ENCODE measurements around the gene PKD2. TPM values are rescaled to one million over a fixed set of nuclear protein-coding genes. Genes with fewer than 3 reads are reported as not detected.

The PKD2 gene
- total and polyA plus RNA-seq, 2 of the 4 experiments (the other 2 are of a cell fraction): 43.8 to 51.3 TPM

GRCh38 chr4:88010966-88011365 is 3.5 kb downstream of the PKD2 start:
- TF ChIP-seq FOS (IDR thresholded peaks at IDR 0.05; ENCODE audit: low read depth, low read length) (no peak), MAZ (IDR thresholded peaks at IDR 0.05; ENCODE audit: borderline replicate concordance, low read depth, low read length) (no peak), USF2 (IDR thresholded peaks at IDR 0.05; ENCODE audit: low read depth, low read length) (no peak), CHD1 (IDR thresholded peaks at IDR 0.05; ENCODE audit: low read depth, low read length) (no peak), RAD21 (IDR thresholded peaks at IDR 0.05; ENCODE audit: low read length) (no peak), MAFK (IDR thresholded peaks at IDR 0.05; ENCODE audit: low read depth, low read length) (no peak), MXI1 (IDR thresholded peaks at IDR 0.05; ENCODE audit: borderline replicate concordance, low read depth, low read length) (no peak), CEBPB (IDR thresholded peaks at IDR 0.05; ENCODE audit: low read depth, low read length) (no peak), NFE2L2 (IDR thresholded peaks at IDR 0.05; ENCODE audit: low read depth, low read length) (no peak), ELK1 (IDR thresholded peaks at IDR 0.05; ENCODE audit: borderline replicate concordance, low read depth, low read length) (no peak), RCOR1 (IDR thresholded peaks at IDR 0.05; ENCODE audit: insufficient replicate concordance, low read length) (no peak), CTCF (conservative IDR thresholded peaks at IDR 0.05; ENCODE audit: low read depth, low read length) (no peak), BHLHE40 (IDR thresholded peaks at IDR 0.05; ENCODE audit: low read depth, low read length) (no peak), RFX5 (IDR thresholded peaks at IDR 0.05; ENCODE audit: low read depth, low read length) (no peak), SMC3 (IDR thresholded peaks at IDR 0.05; ENCODE audit: low read depth, low read length) (no peak), POLR2A (IDR thresholded peaks at IDR 0.05; ENCODE audit: low read depth, low read length) (no peak)
- ATAC-seq (ENCODE audit: low read depth) (no peak), DNase-seq (peak; percentile 42)
- Histone ChIP-seq H2AK5ac (ENCODE audit: low read depth, low read length) (peak overlapping the region; percentile 41; the same call in 1 of the 2 replicates), H3K4me1 (ENCODE audit: control insufficient read depth, insufficient read depth, low read length) (peaks cover 16% of the 10 kb centered on the region), H3K36me3 (ENCODE audit: control insufficient read depth, insufficient read depth, low read length) (no peaks in the 10 kb centered on the region), H2AFZ (replicated peaks; ENCODE audit: low read length, poor library complexity) (no peak overlapping the region), H3K27me3 (ENCODE audit: control insufficient read depth, insufficient read depth, low read length) (no peaks in the 10 kb centered on the region), H4K8ac (ENCODE audit: low read depth in 2 of 2, low read length in 2 of 2) (peak overlapping the region; percentile 4 to 13; a peak in 2 of 4 replicates), H2BK5ac (ENCODE audit: low read depth, low read length, poor library complexity, severe bottlenecking) (peak overlapping the region; percentile 41), H4K91ac (ENCODE audit: insufficient read depth, low read depth, low read length) (no peak overlapping the region; the same call in 1 of the 2 replicates), H4K20me1 (ENCODE audit: insufficient read depth, low read length) (peaks cover 28% of the 10 kb centered on the region), H2AK9ac (replicated peaks; ENCODE audit: low read depth, low read length, poor library complexity) (no peak overlapping the region), H3K9me1 (ENCODE audit: insufficient read depth, low read length) (peaks cover 16% of the 10 kb centered on the region), H2BK15ac (ENCODE audit: low read depth, low read length) (no peak overlapping the region), H3K79me1 (ENCODE audit: low read depth in 1 of 2, low read length in 2 of 2) (peaks cover 30 to 51% of the 10 kb centered on the region in 2 experiments), H2BK20ac (ENCODE audit: low read depth, low read length) (no peak overlapping the region), H3K9ac (ENCODE audit: low read depth, low read length) (0 out of 2 replicates have a peak overlapping the region, but pooled peaks have one; percentile 46), H3K56ac (ENCODE audit: extremely low read depth, insufficient read depth, low read length) (no peak overlapping the region), H2BK120ac (ENCODE audit: low read depth, low read length) (no peak overlapping the region), H3K27ac (ENCODE audit: insufficient read depth, low read length) (peak overlapping the region; percentile 57; the same call in 1 of the 2 replicates), H3K4me3 (ENCODE audit: insufficient read depth, low read depth, low read length) (no peak overlapping the region), H3K4ac (ENCODE audit: low read depth, low read length) (peak overlapping the region; percentile 54), H3K18ac (ENCODE audit: low read depth, low read length) (peak overlapping the region; percentile 3; the same call in 1 of the 2 replicates), H3K23ac (ENCODE audit: low read depth, low read length) (peak overlapping the region; percentile 68; the same call in 1 of the 2 replicates), H3K9me3 (ENCODE audit: control insufficient read depth, insufficient read depth, low read length) (no peaks in the 10 kb centered on the region), H3K4me2 (ENCODE audit: low read depth, low read length) (peak overlapping the region; percentile 71), H4K5ac (ENCODE audit: low read depth, low read length) (peak overlapping the region; percentile 35; the same call in 1 of the 2 replicates), H3K14ac (replicated peaks; ENCODE audit: low read depth, low read length) (peak overlapping the region; percentile 66)
- intact Hi-C loops (cut with micrococcal nuclease) (loop anchor here (5.0 kb wide), 1 partner anchor 1004 kb away; no protein-coding TSS in a partner anchor), in situ Hi-C loops (cut with MboI; ENCODE audit: low sequenced_read_pairs) (no loop called here), dilution Hi-C loops (cut with HindIII; ENCODE audit: low sequenced_read_pairs, unreplicated experiment) (no loop called here)
- ChIA-PET POLR2A (ENCODE audit: unreplicated experiment) (no interaction called here), CTCF (interaction anchor here (0.5 kb wide), 1 partner anchor 503 kb away, joined by 5 read pairs; no protein-coding TSS in a partner anchor)
- no CpG with 5 or more reads among the region's 2 CpGs for WGBS, 2 experiments (ENCODE audit: extremely low coverage in 2 of 2, insufficient read length in 1 of 2)
- BruUV-seq (replicated peaks): no TSS peak

Measured in IMR-90 (cell line).